Mucosa of rectum (tissue), 2 donors: Measurements from ENCODE around the gene NCOA7.

Experiments used
- H3K27ac ChIP-seq, 2 donors: one replicate each; pipeline ENCODE4 v1.7.0; 2013; ENCODE audit warnings: inconsistent platforms in 2 of 2, low read depth in 2 of 2, low read length in 2 of 2
- H3K27me3 ChIP-seq, 2 donors: one replicate each; pipeline ENCODE4 v1.7.0; 2013; ENCODE audit warnings: low read length in 2 of 2; ENCODE audit not compliant: control insufficient read depth in 2 of 2, insufficient read depth in 2 of 2
- H3K36me3 ChIP-seq, 2 donors: one replicate each; pipeline ENCODE4 v1.7.0; 2013; ENCODE audit warnings: low read length in 2 of 2; ENCODE audit not compliant: control insufficient read depth in 2 of 2, insufficient read depth in 2 of 2
- H3K4me1 ChIP-seq, 2 donors: one replicate each; pipeline ENCODE4 v1.7.0; 2013; ENCODE audit warnings: low read length in 2 of 2, mild to moderate bottlenecking in 1 of 2; ENCODE audit not compliant: control insufficient read depth in 2 of 2, insufficient read depth in 2 of 2
- H3K4me3 ChIP-seq, 2 donors: one replicate each; pipeline ENCODE4 v1.7.0; 2013; ENCODE audit warnings: low read length in 2 of 2
- H3K9ac ChIP-seq, 2 donors: one replicate each; pipeline ENCODE4 v1.7.0; 2013; ENCODE audit warnings: low read length in 2 of 2, low read depth in 1 of 2, mild to moderate bottlenecking in 1 of 2
- H3K9me3 ChIP-seq, 2 donors: one replicate each; pipeline ENCODE4 v1.7.0; 2013; ENCODE audit warnings: low read length in 2 of 2; ENCODE audit not compliant: control insufficient read depth in 2 of 2
- donor health status: healthy.
- donor health status: Normal muscosa, but diverticular disease.

NCOA7 gene

GRCh38 chr6:125821825-125822281, 31.1 kb downstream of the NCOA7 start:
- H3K36me3 ChIP-seq = no peaks in the 10 kb centered on the region
- no peak overlapping the region for H3K4me3 ChIP-seq
- no peaks in the 10 kb centered on the region for H3K27me3 ChIP-seq
- peaks cover 10% of the 10 kb centered on the region in 2 donors for H3K4me1 ChIP-seq
- H3K9me3 ChIP-seq = no peaks in the 10 kb centered on the region
- H3K27ac ChIP-seq = no peak overlapping the region
- no peak overlapping the region for H3K9ac ChIP-seq

DNA sequence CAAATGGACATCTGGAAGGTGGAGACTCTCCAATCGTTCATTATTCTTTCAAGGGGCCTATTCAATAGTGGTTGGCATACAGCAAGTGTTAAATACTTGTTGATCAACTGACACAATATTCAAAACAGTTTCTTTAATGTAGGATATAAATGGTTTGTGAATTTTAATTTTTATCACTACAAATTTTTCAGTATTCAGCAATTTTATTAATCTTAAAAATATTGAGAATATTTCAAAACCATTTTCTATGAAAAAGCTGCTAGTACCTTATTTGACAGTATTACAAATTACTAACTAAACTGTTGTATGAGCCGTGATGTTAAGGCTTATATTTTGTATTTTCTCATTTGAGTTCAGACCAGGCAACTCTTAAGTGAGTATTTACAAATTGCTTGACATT, 32.4 kb downstream of the NCOA7 start:
- H3K36me3 ChIP-seq = no peaks in the 10 kb centered on the region
- no peak overlapping the region for H3K27ac ChIP-seq
- no peak overlapping the region for H3K9ac ChIP-seq
- no peak overlapping the region for H3K4me3 ChIP-seq
- peaks cover 10% of the 10 kb centered on the region in 2 donors for H3K4me1 ChIP-seq
- no peaks in the 10 kb centered on the region for H3K27me3 ChIP-seq
- no peaks in the 10 kb centered on the region for H3K9me3 ChIP-seq

DNA sequence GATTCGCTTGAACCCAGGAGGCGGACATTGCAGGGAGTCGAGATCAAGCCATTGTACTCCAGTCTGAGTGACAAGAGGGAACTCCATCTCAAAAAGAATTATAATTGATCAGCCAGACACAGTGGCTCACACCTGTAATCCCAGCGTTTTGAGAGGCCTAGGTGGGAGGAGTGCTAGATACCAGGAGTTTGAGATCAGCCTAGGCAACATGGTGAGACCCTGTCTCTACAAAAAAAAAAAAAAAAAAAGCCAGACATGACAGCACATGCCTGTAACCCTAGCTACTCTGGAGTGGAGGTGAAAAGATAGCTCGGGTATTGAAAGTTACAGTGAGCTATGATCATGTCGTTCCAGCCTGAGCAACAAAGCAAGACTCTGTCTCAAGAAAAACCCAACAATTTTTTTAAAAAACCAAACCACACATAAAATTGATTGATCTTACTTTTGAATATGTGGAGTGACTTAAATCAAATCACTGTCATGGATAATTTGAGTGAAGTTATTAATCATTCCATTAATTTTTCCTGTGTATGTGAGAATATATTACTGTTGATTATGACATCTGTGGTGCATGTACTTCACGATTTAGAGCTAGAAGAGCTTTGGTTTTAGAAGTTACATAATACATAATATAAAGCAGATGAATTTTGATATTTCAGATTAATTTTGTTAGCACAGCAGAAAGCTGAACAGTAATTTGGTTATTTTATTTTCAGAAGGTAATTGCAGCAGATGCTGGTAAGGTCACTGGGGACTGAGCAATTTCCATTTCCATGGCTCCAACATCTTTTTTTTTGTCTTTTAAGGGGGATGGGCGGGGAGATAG, 34.4 kb downstream of the NCOA7 start:
- H3K4me3 ChIP-seq = no peak overlapping the region
- H3K9me3 ChIP-seq = no peaks in the 10 kb centered on the region
- H3K27ac ChIP-seq = no peak overlapping the region
- H3K36me3 ChIP-seq = no peaks in the 10 kb centered on the region
- no peaks in the 10 kb centered on the region for H3K27me3 ChIP-seq
- H3K4me1 ChIP-seq = peaks cover 3 to 10% of the 10 kb centered on the region in 2 donors
- no peak overlapping the region for H3K9ac ChIP-seq

GRCh38 chr6:125826695-125827463, 36.1 kb downstream of the NCOA7 start:
- Histone ChIP-seq H3K36me3 (no peaks in the 10 kb centered on the region), H3K27ac (no peak overlapping the region), H3K4me3 (no peak overlapping the region), H3K9ac (no peak overlapping the region), H3K9me3 (no peaks in the 10 kb centered on the region), H3K27me3 (no peaks in the 10 kb centered on the region), H3K4me1 (peaks cover 0 to 4% of the 10 kb centered on the region in 2 donors)

DNA sequence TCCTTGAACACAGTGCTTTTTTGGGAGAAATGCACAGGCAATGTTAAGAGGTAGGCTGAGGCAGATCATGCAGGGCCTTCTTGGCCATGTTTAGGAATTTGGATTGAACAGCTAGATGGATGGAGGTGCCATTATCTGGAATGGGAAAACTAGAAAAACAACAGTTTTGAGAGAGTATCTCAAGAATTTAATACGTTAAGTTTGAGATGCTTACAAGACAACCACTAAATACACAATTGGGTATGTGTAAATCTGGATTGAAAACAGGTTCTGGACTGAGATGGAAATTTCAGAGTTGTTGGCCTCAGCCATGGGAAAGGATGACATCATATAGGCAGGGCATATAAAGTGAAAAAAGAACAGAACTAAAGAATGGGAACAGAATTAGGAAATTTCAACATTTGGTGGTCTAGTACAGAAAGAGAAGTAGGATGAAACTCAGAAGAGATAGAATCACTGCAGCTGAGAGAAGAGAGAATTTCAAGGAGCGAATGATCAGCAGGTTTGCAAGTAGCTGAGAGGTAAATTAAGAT, 37.1 kb downstream of the NCOA7 start:
- no peak overlapping the region for H3K27ac ChIP-seq
- H3K9ac ChIP-seq = no peak overlapping the region
- no peaks in the 10 kb centered on the region for H3K36me3 ChIP-seq
- no peaks in the 10 kb centered on the region for H3K9me3 ChIP-seq
- H3K4me3 ChIP-seq = no peak overlapping the region
- no peaks in the 10 kb centered on the region for H3K27me3 ChIP-seq
- no peaks in the 10 kb centered on the region for H3K4me1 ChIP-seq

- no peak overlapping the region for H3K4me3 ChIP-seq
- H3K9me3 ChIP-seq = no peaks in the 10 kb centered on the region
- H3K4me1 ChIP-seq = no peaks in the 10 kb centered on the region
- H3K27ac ChIP-seq = no peak overlapping the region
- no peak overlapping the region for H3K9ac ChIP-seq
- no peaks in the 10 kb centered on the region for H3K36me3 ChIP-seq
- H3K27me3 ChIP-seq = no peaks in the 10 kb centered on the region
Measured at GRCh38 chr6:125828476-125829039, 37.8 kb downstream of the NCOA7 start.

GRCh38 chr6:125829433-125829832, 38.7 kb downstream of the NCOA7 start:
- Histone ChIP-seq H3K27ac (peak overlapping the region in 1 of 2 donors; percentile 29), H3K4me3 (no peak overlapping the region), H3K9me3 (no peaks in the 10 kb centered on the region), H3K27me3 (no peaks in the 10 kb centered on the region), H3K9ac (no peak overlapping the region), H3K4me1 (peaks cover 0 to under 1% of the 10 kb centered on the region in 2 donors), H3K36me3 (no peaks in the 10 kb centered on the region)

GRCh38 chr6:125831659-125832058, 40.9 kb downstream of the NCOA7 start:
- Histone ChIP-seq H3K9ac (peak overlapping the region in 1 of 2 donors; percentile 3), H3K27ac (no peak overlapping the region), H3K27me3 (no peaks in the 10 kb centered on the region), H3K36me3 (no peaks in the 10 kb centered on the region), H3K9me3 (no peaks in the 10 kb centered on the region), H3K4me3 (no peak overlapping the region), H3K4me1 (peaks cover 0 to 2% of the 10 kb centered on the region in 2 donors)

DNA sequence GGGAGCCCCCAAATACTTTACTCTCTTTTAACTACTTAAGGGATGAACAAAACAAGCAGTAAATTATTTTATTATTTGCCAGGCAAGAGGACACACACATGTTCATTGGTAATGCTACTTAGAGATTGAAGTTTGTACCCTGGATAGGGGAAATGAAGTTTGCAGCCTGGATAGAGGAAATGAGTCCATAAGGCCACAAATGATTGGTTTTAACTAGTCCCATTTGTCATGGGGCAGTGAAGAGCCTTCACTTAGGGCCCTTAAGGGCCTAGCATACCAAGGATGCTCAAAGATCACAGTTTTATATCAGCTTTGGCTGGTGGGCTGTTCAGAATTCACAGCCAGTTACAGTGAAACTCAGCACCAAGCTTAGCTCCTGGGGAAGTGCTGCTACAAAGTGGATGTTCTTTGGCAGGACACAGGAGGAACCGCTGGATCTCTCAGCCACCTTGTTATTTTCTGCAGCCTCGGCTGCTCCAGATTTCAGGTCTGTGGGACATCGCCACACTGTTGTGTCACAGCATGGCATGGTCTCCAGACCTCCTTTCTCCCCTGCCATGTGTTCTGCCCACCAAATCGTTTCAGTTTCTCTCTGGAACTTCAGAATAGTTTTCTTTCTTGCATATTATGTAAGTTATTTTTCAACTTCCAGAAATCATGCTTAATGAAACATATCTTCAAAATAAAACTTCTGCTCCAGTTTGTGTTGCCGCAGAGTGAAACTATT, 41.8 kb downstream of the NCOA7 start:
- no peaks in the 10 kb centered on the region for H3K27me3 ChIP-seq
- peak overlapping the region in 1 of 2 donors; percentile 0 for H3K27ac ChIP-seq
- no peak overlapping the region for H3K9ac ChIP-seq
- no peak overlapping the region for H3K4me3 ChIP-seq
- peaks cover 0 to 2% of the 10 kb centered on the region in 2 donors for H3K4me1 ChIP-seq
- H3K36me3 ChIP-seq = no peaks in the 10 kb centered on the region
- no peaks in the 10 kb centered on the region for H3K9me3 ChIP-seq
